Stimulated activated CD8-positive, alpha-beta memory T cell treated with anti-CD3 and anti-CD28 coated beads, Interleukin-7, amount 100 ng/mL, for 1 hour (primary cell): ENCODE data around the gene PVALEF.
"Not testable (repeated sequence)": the region's sequence is repeated elsewhere in the genome, so short reads cannot be mapped to it uniquely, and the experiment has no call there.

Experiments
- DNase-seq, 2 donors: peaks; one replicate each; pipeline ENCODE4 v3.0.0-alpha.2; 2020; ENCODE audit warnings: low read depth in 2 of 2

PVALEF gene

GRCh38 chr17:81218991-81219390 is 53.7 kb downstream of the PVALEF start:
- DNase-seq = no peak

- DNase-seq = no peak
Observed at GRCh38 chr17:81219476-81220180, 54.3 kb downstream of the PVALEF start.

- DNase-seq = no peak
Observed at GRCh38 chr17:81221371-81221841, 56.1 kb downstream of the PVALEF start.

- no peak for DNase-seq
Observed at GRCh38 chr17:81221842-81222619, 56.7 kb downstream of the PVALEF start.

GRCh38 chr17:81222620-81222905 is 57.3 kb downstream of the PVALEF start:
- no peak for DNase-seq

- peak; percentile 99 to 100 for DNase-seq
Observed at GRCh38 chr17:81222906-81223761, 57.8 kb downstream of the PVALEF start, which contains the start of gene CEP131. TSS of gene CEP131 (minus strand) at chr17:81222965. CDS start at chr17:81220056, 2,909 bp downstream.

GRCh38 chr17:81223762-81224130 is 58.4 kb downstream of the PVALEF start:
- DNase-seq = no peak

GRCh38 chr17:81227630-81228029 is 62.3 kb downstream of the PVALEF start:
- DNase-seq = not testable (repeated sequence)

- no peak for DNase-seq
Observed at GRCh38 chr17:81228420-81228819, 63.1 kb downstream of the PVALEF start.

- DNase-seq = no peak
Observed at GRCh38 chr17:81228834-81229665, 63.7 kb downstream of the PVALEF start.

- DNase-seq = no peak
Observed at GRCh38 chr17:81229666-81229920, 64.3 kb downstream of the PVALEF start.

GRCh38 chr17:81230043-81230820 is 64.9 kb downstream of the PVALEF start:
- no peak for DNase-seq

- DNase-seq = no peak
Observed at GRCh38 chr17:81231121-81231645, 65.9 kb downstream of the PVALEF start.

GRCh38 chr17:81231766-81232581 is 66.7 kb downstream of the PVALEF start:
- DNase-seq = no peak
